Measurements from ENCODE around the gene NIPBL.

NIPBL gene

GRCh38 chr5:36880761-36881160 is 4.2 kb downstream of the NIPBL start:
- FAIRE-seq (no peak), DNase-seq (ENCODE audit: insufficient read length, low spot score) (no peak)
- no peak for TF ChIP-seq CTCF (IDR thresholded peaks at IDR 0.05; ENCODE audit: insufficient read depth, missing control alignments)

GRCh38 chr5:36881304-36881703 is 4.7 kb downstream of the NIPBL start:
- no peak for TF ChIP-seq CTCF (IDR thresholded peaks at IDR 0.05; ENCODE audit: insufficient read depth, missing control alignments)
- FAIRE-seq (no peak), DNase-seq (ENCODE audit: insufficient read length, low spot score) (no peak)

- FAIRE-seq (no peak), DNase-seq (ENCODE audit: insufficient read length, low spot score) (no peak)
- TF ChIP-seq CTCF (IDR thresholded peaks at IDR 0.05; ENCODE audit: insufficient read depth, missing control alignments), result no peak
Measured at GRCh38 chr5:36881807-36882206, 5.2 kb downstream of the NIPBL start.

- FAIRE-seq, result no peak
- no peak for DNase-seq (ENCODE audit: insufficient read length, low spot score)
- no peak for TF ChIP-seq CTCF (IDR thresholded peaks at IDR 0.05; ENCODE audit: insufficient read depth, missing control alignments)
Measured at GRCh38 chr5:36882250-36882649, 5.7 kb downstream of the NIPBL start.

- DNase-seq (ENCODE audit: insufficient read length, low spot score) (no peak), FAIRE-seq (no peak)
- no peak for TF ChIP-seq CTCF (IDR thresholded peaks at IDR 0.05; ENCODE audit: insufficient read depth, missing control alignments)
Measured at GRCh38 chr5:36883894-36884462, 7.4 kb downstream of the NIPBL start.

GRCh38 chr5:36885149-36885548 is 8.6 kb downstream of the NIPBL start:
- DNase-seq (ENCODE audit: insufficient read length, low spot score) (no peak), FAIRE-seq (no peak)
- TF ChIP-seq CTCF (IDR thresholded peaks at IDR 0.05; ENCODE audit: insufficient read depth, missing control alignments), result no peak

- TF ChIP-seq CTCF (IDR thresholded peaks at IDR 0.05; ENCODE audit: insufficient read depth, missing control alignments), result no peak
- FAIRE-seq (no peak), DNase-seq (ENCODE audit: insufficient read length, low spot score) (no peak)
Measured at GRCh38 chr5:36885566-36886485, 9.3 kb downstream of the NIPBL start.

All from D721Med (cell line).